Measurements from ENCODE around the gene ZNF462.
"Not testable (repeated sequence)": the region's sequence is repeated elsewhere in the genome, so short reads cannot be mapped to it uniquely, and the experiment has no call there.

ZNF462 gene

GRCh38 chr9:106890608-106891007 is 27.6 kb downstream of the ZNF462 start:
- no peak for DNase-seq

- no peak for DNase-seq
These were observed 28.3 kb downstream of the ZNF462 start for GRCh38 chr9:106891286-106891685.

GRCh38 chr9:106892632-106893031 is 29.7 kb downstream of the ZNF462 start:
- DNase-seq = no peak

- no peak for DNase-seq
These were observed 30.1 kb downstream of the ZNF462 start for GRCh38 chr9:106893088-106893487.

GRCh38 chr9:106896695-106897094 is 33.7 kb downstream of the ZNF462 start:
- DNase-seq = no peak

- DNase-seq = no peak
These were observed 34.3 kb downstream of the ZNF462 start for GRCh38 chr9:106897236-106897635.

- no peak for DNase-seq
These were observed 34.8 kb downstream of the ZNF462 start for GRCh38 chr9:106897751-106898150.

- DNase-seq = not testable (repeated sequence)
These were observed 37.6 kb downstream of the ZNF462 start for GRCh38 chr9:106900523-106900922.

GRCh38 chr9:106906129-106906528 is 43.2 kb downstream of the ZNF462 start:
- DNase-seq = no peak

- DNase-seq = no peak
These were observed 49.0 kb downstream of the ZNF462 start for GRCh38 chr9:106911951-106912350.

- DNase-seq = no peak
These were observed 50.3 kb downstream of the ZNF462 start for GRCh38 chr9:106913276-106913675.

GRCh38 chr9:106915851-106916250 is 52.9 kb downstream of the ZNF462 start:
- no peak for DNase-seq

GRCh38 chr9:106916466-106917235 is 53.7 kb downstream of the ZNF462 start:
- no peak for DNase-seq

- DNase-seq = no peak
These were observed 56.0 kb downstream of the ZNF462 start for GRCh38 chr9:106918825-106919509.

- no peak for DNase-seq
These were observed 57.1 kb downstream of the ZNF462 start for GRCh38 chr9:106920091-106920490.

- DNase-seq = no peak
These were observed 57.8 kb downstream of the ZNF462 start for GRCh38 chr9:106920701-106921283.

GRCh38 chr9:106921341-106921899 is 58.5 kb downstream of the ZNF462 start:
- no peak for DNase-seq

- no peak for DNase-seq
These were observed 59.1 kb downstream of the ZNF462 start for GRCh38 chr9:106922026-106922425.

- no peak for DNase-seq
These were observed 62.4 kb downstream of the ZNF462 start for GRCh38 chr9:106925392-106925791.

GRCh38 chr9:106927916-106928315 is 65.0 kb downstream of the ZNF462 start:
- no peak for DNase-seq

GRCh38 chr9:106928350-106928749 is 65.4 kb downstream of the ZNF462 start:
- DNase-seq = no peak

GRCh38 chr9:106929471-106930177 is 66.7 kb downstream of the ZNF462 start:
- DNase-seq = no peak

- no peak for DNase-seq
These were observed 67.5 kb downstream of the ZNF462 start for GRCh38 chr9:106930477-106930876.

Data from NCI-H2081 treated with DMSO at 0.1 percent for 48 hours (cell line).